Spleen (tissue), 11 donors: Measurements from ENCODE around the gene PHRF1. TPM values are rescaled to one million over a fixed set of nuclear protein-coding genes. Genes with fewer than 3 reads are reported as not detected.
"Not testable (repeated sequence)": the region's sequence is repeated elsewhere in the genome, so short reads cannot be mapped to it uniquely, and the experiment has no call there.

ENCODE experiments used
- DNase-seq: peaks from one replicate; pipeline ENCODE4 v3.0.0-alpha.2; 2020
- H3K27ac ChIP-seq, 8 donors: fragments of 200-600 bp; sonication (generic) in 7 of 8; 1 replicate in 4 of 8; 2 replicates in 4 of 8; pipeline versions ENCODE4 v1.5.0 to v1.8.0; 2016 to 2021; ENCODE audit warnings: inconsistent platforms in 4 of 8, mild to moderate bottlenecking in 4 of 8, moderate library complexity in 1 of 8
- H3K27me3 ChIP-seq, 7 donors: fragments of 200-600 bp; sonication (generic) in 6 of 7; replicated peaks in 1 of 7; 1 replicate in 4 of 7; 2 replicates in 3 of 7; pipeline versions ENCODE4 v1.5.0 to v1.8.0; 2016 to 2021; ENCODE audit warnings: inconsistent platforms in 3 of 7, mild to moderate bottlenecking in 1 of 7
- H3K36me3 ChIP-seq, 6 donors: fragments of 200-600 bp; sonication (generic) in 5 of 6; 1 replicate in 4 of 6; 2 replicates in 2 of 6; pipeline versions ENCODE4 v1.5.0 to v1.8.0; 2016 to 2021; ENCODE audit warnings: inconsistent platforms in 2 of 6
- H3K4me1 ChIP-seq, 6 donors: fragments of 200-600 bp; sonication (generic) in 5 of 6; 1 replicate in 3 of 6; 2 replicates in 3 of 6; pipeline versions ENCODE4 v1.5.0 to v1.8.0; 2016 to 2021; ENCODE audit warnings: inconsistent platforms in 3 of 6
- H3K4me3 ChIP-seq, 8 donors: fragments of 200-600 bp; sonication (generic) in 7 of 8; 1 replicate in 4 of 8; 2 replicates in 4 of 8; pipeline versions ENCODE4 v1.5.0 to v1.8.0; 2016 to 2021; ENCODE audit warnings: inconsistent platforms in 4 of 8, mild to moderate bottlenecking in 4 of 8, moderate library complexity in 2 of 8
- H3K9me3 ChIP-seq, 8 donors: fragments of 200-600 bp; sonication (generic) in 7 of 8; 1 replicate in 4 of 8; 2 replicates in 4 of 8; pipeline versions ENCODE4 v1.5.0 to v1.8.0; 2016 to 2021; ENCODE audit warnings: inconsistent platforms in 4 of 8
- POLR2A ChIP-seq, 3 donors: fragments of 450-650 bp; IDR thresholded peaks; one replicate each; pipeline ENCODE4 v1.5.1; 2017; ENCODE audit warnings: antibody characterized with exemption in 3 of 3, mild to moderate bottlenecking in 1 of 3
- POLR2AphosphoS5 ChIP-seq, 3 donors: sonication (generic); formaldehyde crosslinking; IDR thresholded peaks; one replicate each; pipeline ENCODE4 v1.5.1; 2017; ENCODE audit warnings: antibody characterized with exemption in 3 of 3
- WGBS, 5 donors: extraction: QIAGEN DNeasy Blood & Tissue Kit in 3 of 5; methylation state at CpG; one replicate each; pipeline versions ENCODE4 v1.1.5 to v1.1.7; 2013 to 2018; 5-methylcytosine and 5-hydroxymethylcytosine counted together
- intact Hi-C: fragments of 100-400 bp; cut with DNase I; formaldehyde crosslinking; loops from one replicate; pipeline ENCODE4 v1.15.0; 2023; ENCODE audit warnings: low total_unique reads
- polyA plus RNA-seq, 3 donors: library from polyadenylated mRNA; stranded (reverse); fragments of 200-250 nt; gene quantifications; one replicate each; pipeline ENCODE4 v1.2.1, GENCODE V29; 2013
- total RNA-seq, 7 donors: library from RNA; depleted of rRNA in 3 of 7; stranded (reverse); fragments of >200 nt in 3 of 7; fragmentation: NEBNext Ultra II Directional in 4 of 7; extraction: Animal tissue kit (Norgen Biotek cat#: 25700) in 4 of 7; gene quantifications; one replicate each; pipeline versions ENCODE4 v1.1.0 to v1.2.1, GENCODE V29; 2016 to 2021
- TF ChIP-seq, protein P1 (sequence below), 11 experiments: fragments of 200-600 bp in 7 of 11; fragments of 450-650 bp in 4 of 11; sonication (generic) in 4 of 11; IDR thresholded peaks in 8 of 11; conservative IDR thresholded peaks in 3 of 11; 1 replicate in 7 of 11; 2 replicates in 4 of 11; pipeline versions ENCODE4 v1.4.0 to v1.8.0; 2016 to 2021; ENCODE audit warnings: antibody characterized with exemption in 11 of 11, inconsistent platforms in 4 of 11, mild to moderate bottlenecking in 1 of 11
- donor health status: healthy with polysubstance abuse.
- donor health status: DM: no; HTN: no; CAD: no; lungs with moderate emphysema.
- donor health status: DM: no; HTN: no; CAD: no.
- donor health status: Bipolar disorder and iron deficiency.
- donor health status: healthy.
- donor health status: DM: no; HTN: no; CAD: no.
- donor health status: DM: yes; HTN: yes; CAD: no.

Gene PHRF1
- total and polyA plus RNA-seq, 10 donors = 7.3 to 41.5 (median 30.6) TPM

DNA sequence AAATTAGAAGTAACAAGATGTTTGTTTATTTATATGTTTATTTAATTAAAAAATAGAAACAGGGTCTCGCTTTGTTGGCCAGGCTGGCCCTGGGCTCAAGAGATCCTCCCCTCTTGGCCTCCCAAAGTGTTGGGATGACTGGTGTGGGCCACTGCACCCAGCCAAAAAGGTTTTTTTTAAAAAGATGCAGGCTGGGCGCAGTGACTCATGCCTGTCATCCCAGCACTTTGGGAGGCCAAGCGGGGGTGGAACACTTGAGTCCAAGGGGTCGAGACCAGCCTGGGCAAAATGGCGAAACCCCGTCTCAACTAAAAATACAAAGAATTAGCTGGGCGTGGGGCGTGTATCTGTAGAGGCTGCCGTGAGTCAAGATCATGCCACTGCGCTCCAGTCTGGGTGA, 74.2 kb downstream of the PHRF1 start:
- no peak overlapping the region for H3K27ac ChIP-seq
- 93 to 98% (median 95%) methylated on average over 10 of the region's 10 CpGs for WGBS, 5 donors
- TF ChIP-seq POLR2A (IDR thresholded peaks at IDR 0.05) (no peak), POLR2AphosphoS5 (IDR thresholded peaks at IDR 0.05) (no peak)
- TF ChIP-seq, protein P1, sequence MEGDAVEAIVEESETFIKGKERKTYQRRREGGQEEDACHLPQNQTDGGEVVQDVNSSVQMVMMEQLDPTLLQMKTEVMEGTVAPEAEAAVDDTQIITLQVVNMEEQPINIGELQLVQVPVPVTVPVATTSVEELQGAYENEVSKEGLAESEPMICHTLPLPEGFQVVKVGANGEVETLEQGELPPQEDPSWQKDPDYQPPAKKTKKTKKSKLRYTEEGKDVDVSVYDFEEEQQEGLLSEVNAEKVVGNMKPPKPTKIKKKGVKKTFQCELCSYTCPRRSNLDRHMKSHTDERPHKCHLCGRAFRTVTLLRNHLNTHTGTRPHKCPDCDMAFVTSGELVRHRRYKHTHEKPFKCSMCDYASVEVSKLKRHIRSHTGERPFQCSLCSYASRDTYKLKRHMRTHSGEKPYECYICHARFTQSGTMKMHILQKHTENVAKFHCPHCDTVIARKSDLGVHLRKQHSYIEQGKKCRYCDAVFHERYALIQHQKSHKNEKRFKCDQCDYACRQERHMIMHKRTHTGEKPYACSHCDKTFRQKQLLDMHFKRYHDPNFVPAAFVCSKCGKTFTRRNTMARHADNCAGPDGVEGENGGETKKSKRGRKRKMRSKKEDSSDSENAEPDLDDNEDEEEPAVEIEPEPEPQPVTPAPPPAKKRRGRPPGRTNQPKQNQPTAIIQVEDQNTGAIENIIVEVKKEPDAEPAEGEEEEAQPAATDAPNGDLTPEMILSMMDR (IDR thresholded peaks at IDR 0.05 in 8 of 11, conservative IDR thresholded peaks at IDR 0.05 in 3 of 11) = no peak
- peaks cover 0 to 98% (median 24%) of the 10 kb centered on the region in 6 donors for H3K36me3 ChIP-seq
- no peaks in the 10 kb centered on the region for H3K9me3 ChIP-seq
- intact Hi-C loops = no loop called here
- H3K27me3 ChIP-seq = no peaks in the 10 kb centered on the region
- H3K4me3 ChIP-seq = no peak overlapping the region
- no peak for DNase-seq
- peaks cover 0 to 6% (median 0%) of the 10 kb centered on the region in 6 donors for H3K4me1 ChIP-seq

GRCh38 chr11:653136-653535, 76.9 kb downstream of the PHRF1 start:
- peaks cover 0 to 100% (median 22%) of the 10 kb centered on the region in 6 donors for H3K36me3 ChIP-seq
- H3K9me3 ChIP-seq, intact Hi-C loops, H3K4me3 ChIP-seq, H3K27me3 ChIP-seq, DNase-seq, H3K27ac ChIP-seq, H3K4me1 ChIP-seq: not testable (repeated sequence)
- WGBS, 5 donors = 77 to 88% (median 82%) methylated on average over 14 of the region's 14 CpGs

- whole genome bisulfite sequencing, 5 donors = 85 to 95% (median 90%) methylated on average over 12 to 15 of the region's 15 CpGs
- no peak for DNase-seq
- Histone ChIP-seq H3K36me3 (peaks cover 0 to 100% (median 24%) of the 10 kb centered on the region in 6 donors), H3K4me1 (peaks cover 0 to 13% (median 4%) of the 10 kb centered on the region in 6 donors), H3K9me3 (no peaks in the 10 kb centered on the region), H3K27ac (no peak overlapping the region), H3K4me3 (no peak overlapping the region), H3K27me3 (no peaks in the 10 kb centered on the region)
- intact Hi-C loops = no loop called here
- TF ChIP-seq, protein P1 (IDR thresholded peaks at IDR 0.05 in 8 of 11, conservative IDR thresholded peaks at IDR 0.05 in 3 of 11) = no peak
- TF ChIP-seq POLR2A (IDR thresholded peaks at IDR 0.05) (no peak), POLR2AphosphoS5 (IDR thresholded peaks at IDR 0.05) (no peak)
These were observed 77.6 kb downstream of the PHRF1 start for GRCh38 chr11:653837-654236.

DNA sequence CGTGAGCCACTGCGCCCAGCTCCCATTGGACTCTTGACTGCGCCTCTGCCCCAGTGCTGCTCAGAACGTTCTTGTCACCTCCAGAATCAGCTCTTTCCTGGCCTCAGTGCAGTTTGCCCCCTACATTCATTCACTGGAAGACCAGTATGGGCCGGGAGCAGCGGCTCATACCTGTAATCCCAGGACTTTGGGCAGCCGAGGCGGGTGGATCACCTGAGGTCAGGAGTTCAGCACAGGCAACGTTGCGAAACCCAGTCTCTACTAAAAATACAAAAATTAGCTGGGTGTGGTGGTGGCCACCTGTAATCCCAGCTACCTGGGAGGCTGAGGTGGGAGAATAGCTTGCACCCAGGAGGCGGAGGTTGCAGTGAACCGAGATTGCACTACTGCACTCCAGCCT, 78.2 kb downstream of the PHRF1 start:
- H3K27ac ChIP-seq, H3K9me3 ChIP-seq, DNase-seq, H3K4me3 ChIP-seq, intact Hi-C loops, H3K27me3 ChIP-seq: not testable (repeated sequence)
- peaks cover 0 to 100% (median 28%) of the 10 kb centered on the region in 6 donors for H3K36me3 ChIP-seq
- H3K4me1 ChIP-seq = peaks cover 0 to 19% (median 7%) of the 10 kb centered on the region in 6 donors
- WGBS, 5 donors = 93 to 98% (median 96%) methylated on average over 11 to 12 of the region's 12 CpGs

DNA sequence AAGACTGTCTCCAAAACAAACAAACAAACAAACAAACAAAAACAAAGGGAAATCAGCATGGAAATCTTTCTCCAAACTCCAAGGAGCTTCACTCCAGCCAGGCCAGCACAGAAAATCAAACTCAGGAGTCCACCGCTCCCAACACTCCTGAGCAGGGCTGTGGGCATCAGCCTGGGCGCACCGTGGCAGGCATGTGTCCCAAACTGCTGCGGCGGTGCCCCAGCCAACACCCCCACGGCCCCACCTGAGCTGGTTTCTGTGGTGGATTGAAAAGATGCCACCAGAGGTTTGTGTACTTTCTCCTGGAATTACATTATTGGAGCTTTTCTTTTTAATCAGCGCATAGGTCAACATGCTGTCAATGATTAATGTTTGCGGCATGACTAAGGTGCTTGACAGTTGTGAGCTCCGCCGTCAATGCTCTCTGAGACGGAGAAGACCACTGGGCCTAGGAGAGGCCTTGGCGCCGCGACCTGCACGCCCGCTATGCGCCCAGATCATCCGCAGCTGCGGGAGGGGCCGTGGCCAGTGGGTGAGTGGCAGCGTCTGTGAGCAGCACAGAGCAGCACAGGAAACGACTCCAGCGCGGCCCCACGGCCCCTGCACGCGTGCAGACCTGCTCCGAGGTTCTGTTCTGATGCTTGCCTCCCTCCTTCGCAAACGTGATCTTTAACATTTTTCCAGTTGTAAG, 78.9 kb downstream of the PHRF1 start:
- TF ChIP-seq, protein P1 (IDR thresholded peaks at IDR 0.05 in 8 of 11, conservative IDR thresholded peaks at IDR 0.05 in 3 of 11) = no peak
- peak in 1 of 3 donors; percentile 49 for TF ChIP-seq POLR2AphosphoS5 (IDR thresholded peaks at IDR 0.05)
- Histone ChIP-seq H3K27ac (no peak overlapping the region), H3K36me3 (peaks cover 0 to 100% (median 35%) of the 10 kb centered on the region in 6 donors), H3K27me3 (no peaks in the 10 kb centered on the region), H3K9me3 (no peaks in the 10 kb centered on the region), H3K4me3 (no peak overlapping the region), H3K4me1 (peaks cover 0 to 27% (median 10%) of the 10 kb centered on the region in 6 donors)
- intact Hi-C loops = no loop called here
- 86 to 93% (median 92%) methylated on average over 26 to 30 of the region's 30 CpGs for WGBS, 5 donors
- DNase-seq = no peak
